NT2/D1 (cell line): ENCODE data around the gene LRRC3.

Source experiments
- SUZ12 ChIP-seq: IDR thresholded peaks from 2 replicates; pipeline ENCODE4 v1.6.1; 2011; ENCODE audit not compliant: insufficient read length, insufficient read depth; ENCODE audit errors: extremely low read depth
- YY1 ChIP-seq: IDR thresholded peaks from 2 replicates; pipeline ENCODE4 v1.6.1; 2011; ENCODE audit not compliant: insufficient read length, insufficient read depth
- ZNF274 ChIP-seq: IDR thresholded peaks from 2 replicates; pipeline ENCODE4 v1.6.1; 2011; ENCODE audit warnings: mild to moderate bottlenecking, low read depth, low read length

DNA sequence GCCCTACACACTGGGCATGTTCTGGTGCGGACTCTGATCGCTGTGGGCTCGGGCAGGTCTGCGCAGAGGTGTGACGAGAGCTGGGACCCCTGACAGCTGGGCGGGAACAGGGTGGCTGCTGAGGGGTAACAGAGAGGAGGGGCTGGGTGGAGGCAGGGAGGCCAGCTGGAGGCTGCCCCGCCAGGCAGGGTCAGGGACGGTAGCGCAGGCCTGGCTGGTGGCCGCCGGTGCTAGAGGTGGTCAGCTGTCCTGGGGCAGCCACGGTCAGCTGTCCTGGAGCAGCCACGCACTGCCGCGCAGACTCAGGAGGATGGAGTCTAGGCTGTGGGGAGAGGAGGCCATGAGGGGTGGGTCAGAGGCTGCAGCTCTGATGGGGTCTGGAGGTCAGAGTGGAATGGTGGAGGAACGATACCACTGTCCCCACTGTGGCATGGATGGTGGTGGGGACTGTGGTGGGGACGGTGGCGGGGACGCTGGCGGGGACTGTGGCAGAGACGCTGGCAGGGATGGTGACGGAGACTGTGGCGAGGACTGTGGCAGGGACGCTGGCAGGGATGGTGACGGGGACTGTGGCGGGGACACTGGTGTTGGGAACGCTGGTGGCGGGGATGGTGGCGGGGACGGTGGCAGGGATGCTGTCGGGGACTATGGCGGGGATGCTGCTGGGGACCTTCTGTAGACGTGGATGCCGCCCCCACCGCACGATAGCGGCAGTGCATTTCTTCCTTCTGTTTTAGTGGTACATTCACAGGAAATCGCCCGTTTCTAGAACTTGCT is 21.3 kb upstream of the LRRC3 start:
- TF ChIP-seq ZNF274 = no peak
- TF ChIP-seq YY1 = no peak
- TF ChIP-seq SUZ12 = no peak
